Heart left ventricle (tissue), 16 donors: ENCODE measurements around the gene SLC6A2. TPM values are rescaled to one million over a fixed set of nuclear protein-coding genes. Genes with fewer than 3 reads are reported as not detected.

Source experiments
- ATAC-seq, 4 donors: fragments of 200-7000 bp; cut with Tn5 transposase; one replicate each; pipeline ENCODE4 v1.9.1; 2020 to 2022; ENCODE audit warnings: moderate library complexity in 4 of 4, mild to moderate bottlenecking in 3 of 4, moderate number of reproducible peaks in 1 of 4
- DNase-seq, 5 donors: peaks; one replicate each; pipeline ENCODE4 v3.0.0-alpha.2; 2020
- H3K27ac ChIP-seq, 12 donors: fragments of 200-600 bp; sonication (generic) in 4 of 12; one replicate each; pipeline versions ENCODE4 v1.5.0 to v1.8.0; 2016 to 2022; ENCODE audit warnings: mild to moderate bottlenecking in 2 of 12
- H3K27me3 ChIP-seq, 9 donors: fragments of 200-600 bp; sonication (generic) in 2 of 9; one replicate each; pipeline versions ENCODE4 v1.5.1 to v1.8.0; 2016 to 2022; ENCODE audit warnings: mild to moderate bottlenecking in 3 of 9
- H3K36me3 ChIP-seq, 9 donors: fragments of 200-600 bp; sonication (generic) in 2 of 9; one replicate each; pipeline versions ENCODE4 v1.5.0 to v1.8.0; 2018 to 2022; ENCODE audit warnings: mild to moderate bottlenecking in 2 of 9
- H3K4me1 ChIP-seq, 12 donors: fragments of 200-600 bp; sonication (generic) in 4 of 12; one replicate each; pipeline versions ENCODE4 v1.5.0 to v1.8.0; 2016 to 2022; ENCODE audit warnings: mild to moderate bottlenecking in 3 of 12
- H3K4me3 ChIP-seq, 12 donors: fragments of 200-600 bp; sonication (generic) in 4 of 12; one replicate each; pipeline versions ENCODE4 v1.5.0 to v1.8.0; 2017 to 2022; ENCODE audit warnings: mild to moderate bottlenecking in 9 of 12, moderate library complexity in 4 of 12
- H3K9me3 ChIP-seq, 12 donors: fragments of 200-600 bp; sonication (generic) in 4 of 12; one replicate each; pipeline versions ENCODE4 v1.5.0 to v1.8.0; 2016 to 2022; ENCODE audit warnings: mild to moderate bottlenecking in 1 of 12
- CTCF ChIP-seq, 12 donors: fragments of 200-600 bp; sonication (generic) in 4 of 12; IDR thresholded peaks; one replicate each; pipeline versions ENCODE4 v1.5.0 to v1.8.0; 2018 to 2022; ENCODE audit warnings: antibody characterized with exemption in 12 of 12, mild to moderate bottlenecking in 5 of 12
- POLR2A ChIP-seq, 2 donors: fragments of 450-650 bp; IDR thresholded peaks; one replicate each; pipeline ENCODE4 v1.6.1; 2017; ENCODE audit warnings: antibody characterized with exemption in 2 of 2, mild to moderate bottlenecking in 2 of 2, moderate library complexity in 2 of 2
- WGBS, 4 donors: extraction: QIAGEN DNeasy Blood & Tissue Kit in 2 of 4; methylation state at CpG; one replicate each; pipeline versions ENCODE4 v1.1.5 to v1.1.7; 2013 to 2018; 5-methylcytosine and 5-hydroxymethylcytosine counted together
- intact Hi-C, 10 donors: fragments of 100-400 bp; cut with DNase I; formaldehyde crosslinking; loops; one replicate each; pipeline versions ENCODE4 v1.11.1 to v1.14.2; 2022
- polyA plus RNA-seq, 2 donors: library from polyadenylated mRNA; stranded (reverse); fragments of 200-250 nt; gene quantifications; one replicate each; pipeline ENCODE4 v1.2.3, GENCODE V29; 2013
- total RNA-seq, 9 donors: library from RNA; depleted of rRNA in 2 of 9; stranded (reverse); fragments of >200 nt in 2 of 9; fragmentation: NEBNext Ultra II Directional in 3 of 9; extraction: Animal tissue kit (Norgen Biotek cat#: 25700) in 3 of 9; gene quantifications; one replicate each; pipeline versions ENCODE4 v1.1.0 to v1.2.4, GENCODE V29; 2016 to 2023
- donor health status: ischemic (EF 13 %, LVEDD 7.1; RV severe dilation, severe dysfunction).
- donor health status: healthy with polysubstance abuse.
- donor health status: DM: no; HTN: yes; CAD: no.
- donor health status: DM: no; HTN: no; CAD: no.
- donor health status: ischemic (EF 25% LVEDD 6.9; RV normal size, moderate dysfunction).
- donor health status: ischemic (EF 25% LVEDD 5.7; RV mildly dilated, moderate dysfunction).
- donor health status: healthy.
- donor health status: DM: yes; HTN: yes; CAD: no.
- donor health status: ischemic (EF 35%, LVEDD 5.7; RV mildly dilated, moderate dysfunction).
- donor health status: nonischemic (EF 11% LVEDD 7.7; RV severe dilation, severe dysfunction).
- donor health status: DM: yes; HTN: yes; CAD: no.
- donor health status: PGD.
- donor health status: ischemic (EF 29% LVEDD 5.4; RV normal size, mild dysfunction).
- donor health status: nonischemic (EF 23%, LVEDD 6.1; RV moderate dilation, normal function).

SLC6A2 gene
- total and polyA plus RNA-seq, 11 donors = 0.18 TPM; not detected in 10

- Histone ChIP-seq H3K9me3 (no peaks in the 10 kb centered on the region), H3K36me3 (no peaks in the 10 kb centered on the region), H3K4me1 (peaks cover 0 to 3% (median 0%) of the 10 kb centered on the region in 12 donors), H3K27ac (no peak overlapping the region), H3K4me3 (no peak overlapping the region), H3K27me3 (peaks cover 0 to 6% (median 0%) of the 10 kb centered on the region in 9 donors)
- TF ChIP-seq CTCF (IDR thresholded peaks at IDR 0.05) = no peak
- no peak for TF ChIP-seq POLR2A (IDR thresholded peaks at IDR 0.05)
- ATAC-seq = no peak
- no peak for DNase-seq
- intact Hi-C loops = loop anchor here (1.0 to 10.0 kb wide), 8 partner anchors 49 to 1756 kb away; no protein-coding TSS in a partner anchor
- WGBS, 4 donors = 75 to 86% (median 80%) methylated on average over 3 of the region's 3 CpGs
These were observed 45.2 kb downstream of the SLC6A2 start for GRCh38 chr16:55700961-55701360.

- Histone ChIP-seq H3K36me3 (no peaks in the 10 kb centered on the region), H3K27me3 (peaks cover 0 to 6% (median 0%) of the 10 kb centered on the region in 9 donors), H3K9me3 (no peaks in the 10 kb centered on the region), H3K4me1 (peaks cover 0 to 3% (median 0%) of the 10 kb centered on the region in 12 donors), H3K27ac (no peak overlapping the region), H3K4me3 (no peak overlapping the region)
- 57 to 81% (median 61%) methylated on average over 7 to 9 of the region's 9 CpGs for WGBS, 4 donors
- ATAC-seq (peak in 3 of 4 donors; percentile 65 to 84 (median 77)), DNase-seq (peak; percentile 46 to 79 (median 60))
- TF ChIP-seq POLR2A (IDR thresholded peaks at IDR 0.05) (no peak), CTCF (IDR thresholded peaks at IDR 0.05) (peak; percentile 45 to 73 (median 59))
- intact Hi-C loops = loop anchor here (1.0 to 10.0 kb wide), 10 partner anchors 49 to 1757 kb away; no protein-coding TSS in a partner anchor
These were observed 45.9 kb downstream of the SLC6A2 start for GRCh38 chr16:55701442-55702319.

- H3K9me3 ChIP-seq = no peaks in the 10 kb centered on the region
- TF ChIP-seq CTCF (IDR thresholded peaks at IDR 0.05) (peak; percentile 29 to 68 (median 53)), POLR2A (IDR thresholded peaks at IDR 0.05) (no peak)
- no peak overlapping the region for H3K27ac ChIP-seq
- no peaks in the 10 kb centered on the region for H3K36me3 ChIP-seq
- peaks cover 0 to 3% (median 0%) of the 10 kb centered on the region in 12 donors for H3K4me1 ChIP-seq
- WGBS, 4 donors = 33 to 55% (median 39%) methylated on average over 8 to 10 of the region's 10 CpGs
- no peak overlapping the region for H3K4me3 ChIP-seq
- ATAC-seq (peak in 1 of 4 donors; percentile 50), DNase-seq (no peak)
- peaks cover 0 to 11% (median 2%) of the 10 kb centered on the region in 9 donors for H3K27me3 ChIP-seq
- intact Hi-C loops = loop anchor here (1.0 to 10.0 kb wide), 9 partner anchors 51 to 1759 kb away; no protein-coding TSS in a partner anchor
These were observed 47.5 kb downstream of the SLC6A2 start for GRCh38 chr16:55703003-55704001.
